HG03139 (cell line): Measurements from ENCODE around the gene CCDC190.
"Not testable (repeated sequence)": the region's sequence is repeated elsewhere in the genome, so short reads cannot be mapped to it uniquely, and the experiment has no call there.

Experiments
- ATAC-seq: cut with Tn5 transposase; IDR thresholded peaks from one replicate; pipeline ENCODE4 v1.9.1; 2021; ENCODE audit not compliant: unreplicated experiment

CCDC190 gene

DNA sequence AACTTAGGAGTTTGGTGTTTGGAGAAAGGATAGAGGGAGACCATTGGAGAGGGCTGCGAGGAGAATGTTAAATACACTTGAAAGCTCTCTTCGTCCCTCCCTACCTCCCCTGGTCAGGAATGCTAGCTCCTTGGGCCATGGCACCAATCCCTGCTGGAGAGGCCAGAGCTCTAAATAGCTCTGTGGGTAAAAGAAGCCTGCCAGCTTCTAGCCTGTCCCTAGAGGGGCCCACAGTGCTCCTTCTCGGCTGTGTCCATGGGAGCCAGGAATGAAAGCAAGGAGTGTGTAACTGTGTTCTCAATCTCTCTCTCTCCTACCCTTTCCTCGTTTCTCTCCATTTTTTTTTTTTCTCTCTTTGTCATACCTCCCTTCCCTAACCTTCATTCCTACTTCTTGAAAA is at the start of gene CCDC190:
TSS of gene CCDC190 (minus strand) at position 75 of the 400 bp plus-strand sequence. CDS start 1,529 bp downstream, outside the sequence.
- no peak for ATAC-seq

- ATAC-seq: no peak
Measured at GRCh38 chr1:162910161-162910560, 49.2 kb upstream of the CCDC190 start.

DNA sequence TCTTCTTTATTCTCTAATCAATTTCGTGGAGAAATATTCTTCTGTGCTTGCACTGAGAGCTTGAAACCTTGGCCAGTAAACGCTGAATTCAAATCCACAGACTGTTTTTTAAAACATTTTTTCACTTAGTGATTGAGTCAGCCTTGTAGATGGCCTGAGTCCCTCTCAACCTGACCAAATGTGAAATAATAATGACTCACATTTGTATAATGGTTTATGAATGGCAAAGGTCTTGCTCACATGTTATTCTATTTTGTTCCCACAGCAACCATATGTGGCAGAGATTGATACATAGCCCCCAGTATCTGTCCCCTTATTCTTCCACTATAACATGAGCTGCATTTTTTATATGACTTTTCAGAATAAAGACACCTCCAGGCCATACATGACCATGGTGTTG is 47.8 kb upstream of the CCDC190 start:
- ATAC-seq: no peak

DNA sequence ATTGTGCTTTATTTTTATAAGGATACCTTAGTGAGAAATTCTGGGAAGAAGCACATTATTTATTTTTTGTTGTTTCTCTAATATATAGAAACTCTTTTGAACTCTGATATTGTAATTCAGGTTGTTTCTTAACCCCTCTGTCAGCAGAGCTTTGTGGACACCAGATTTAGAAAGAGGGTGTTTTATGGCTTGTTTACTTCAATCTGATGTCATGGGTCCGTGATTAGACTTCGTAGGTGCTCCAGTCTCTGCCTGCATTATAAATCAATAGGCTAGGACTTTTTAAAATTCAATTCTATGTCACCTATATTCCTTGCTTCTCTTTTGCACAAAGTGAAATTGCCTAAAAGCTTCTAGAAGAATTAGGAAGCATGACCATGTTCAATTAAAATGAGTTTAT is 47.3 kb upstream of the CCDC190 start:
- no peak for ATAC-seq

GRCh38 chr1:162906485-162906884 is 45.5 kb upstream of the CCDC190 start:
- ATAC-seq: no peak

DNA sequence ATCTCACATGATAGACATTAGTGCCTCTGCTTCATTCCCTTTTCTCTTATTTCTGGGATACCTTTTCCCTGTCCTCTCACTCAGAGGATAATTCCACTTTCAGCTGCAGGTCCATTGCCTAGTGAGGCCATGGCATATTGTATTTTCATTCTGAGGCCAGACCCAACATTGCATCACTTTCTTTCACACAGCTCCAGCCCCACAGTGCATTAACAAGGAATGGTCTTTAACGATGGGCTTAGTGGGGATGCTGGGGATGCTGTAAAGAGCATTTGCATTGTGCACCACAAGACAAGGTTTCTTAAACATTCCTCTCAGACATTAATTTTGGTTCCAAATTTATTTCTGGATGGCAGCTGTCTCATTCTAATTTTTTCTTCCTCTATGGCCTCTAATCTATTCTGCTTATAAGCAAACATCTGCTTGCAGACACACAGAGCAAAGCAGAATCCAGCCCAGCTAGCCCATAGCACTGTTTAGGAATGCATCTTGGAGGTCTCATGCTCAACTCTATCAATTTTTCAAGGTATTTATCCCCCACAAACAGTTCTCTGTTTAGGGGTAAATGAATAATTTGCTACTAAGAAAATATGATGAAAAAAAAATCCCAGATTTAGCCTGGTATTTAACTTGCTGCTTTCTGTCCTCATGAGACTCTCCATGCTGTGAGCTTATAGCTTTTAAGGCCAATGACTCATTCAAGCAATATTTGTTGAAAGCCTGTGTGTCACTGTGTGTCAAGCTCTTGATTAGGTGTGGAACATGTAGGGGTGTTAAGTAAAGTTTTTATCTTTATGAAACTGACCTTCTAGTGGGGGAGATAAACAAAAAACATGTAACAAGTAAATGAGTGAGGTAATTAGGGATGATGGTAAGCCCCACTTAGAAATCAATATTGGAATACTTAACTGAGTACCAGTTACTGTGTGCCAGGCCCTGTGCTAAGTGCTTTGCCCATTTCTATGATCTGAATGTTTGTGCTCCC is 44.5 kb upstream of the CCDC190 start:
- no peak for ATAC-seq

DNA sequence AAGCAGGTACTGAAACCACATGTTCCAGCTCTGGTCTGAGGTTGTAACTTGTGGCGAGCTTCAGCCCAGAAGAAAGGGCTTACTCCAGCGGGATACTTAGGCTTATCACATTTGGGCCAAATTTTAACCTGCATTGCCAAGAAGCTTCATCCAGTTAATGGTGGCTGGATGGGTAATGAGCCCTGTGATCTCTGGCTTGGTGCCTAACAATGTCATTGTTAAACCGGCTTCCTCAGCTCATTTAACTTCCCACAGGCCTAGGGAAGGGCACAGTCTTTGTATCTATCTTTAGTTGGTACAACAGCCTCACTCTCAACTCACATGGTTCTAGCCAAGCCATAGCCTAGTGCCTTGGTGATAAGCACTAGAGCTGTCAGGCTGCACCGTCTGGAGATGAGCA is 43.6 kb upstream of the CCDC190 start:
- ATAC-seq: no peak

DNA sequence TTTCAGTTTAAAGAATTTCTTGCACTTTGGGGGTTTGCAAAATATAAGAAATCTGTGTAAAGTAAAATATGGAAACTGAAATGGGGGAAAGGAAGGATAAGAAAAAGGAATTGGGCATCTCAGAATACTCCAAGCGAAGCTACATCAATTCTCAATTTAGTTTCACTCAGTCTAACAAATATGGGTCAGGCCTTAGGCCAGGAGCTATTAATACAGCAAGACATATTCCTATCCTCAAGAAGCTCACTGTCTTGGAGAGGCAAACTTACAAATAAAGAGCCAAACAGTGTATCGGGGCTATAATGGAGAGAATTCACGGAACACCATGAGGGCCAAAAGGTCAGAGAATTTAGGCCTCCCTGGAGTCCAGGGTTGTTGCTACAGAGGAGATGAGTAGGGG is 43.0 kb upstream of the CCDC190 start:
- ATAC-seq: no peak

DNA sequence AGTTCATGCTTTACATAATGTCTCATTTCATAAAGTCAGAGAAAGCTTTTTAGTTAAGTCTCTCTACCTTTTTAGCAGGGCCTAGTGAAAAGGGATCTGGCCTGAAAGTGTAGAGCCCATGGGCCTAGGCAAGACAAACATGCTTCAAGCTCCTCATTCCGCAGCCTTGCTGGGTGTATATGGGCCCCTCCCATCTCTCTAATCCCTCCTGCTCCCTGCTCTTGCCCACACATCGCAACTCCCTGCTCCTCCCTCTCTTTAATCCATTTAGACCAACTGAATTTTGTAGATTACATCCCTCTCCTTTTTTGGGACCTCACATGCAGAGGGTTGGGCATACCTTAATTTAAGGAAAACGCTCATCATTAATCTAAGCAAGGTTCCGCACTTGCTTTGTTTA is 42.3 kb upstream of the CCDC190 start:
- ATAC-seq: no peak

- ATAC-seq: no peak
Measured at GRCh38 chr1:162902416-162902815, 41.4 kb upstream of the CCDC190 start.

DNA sequence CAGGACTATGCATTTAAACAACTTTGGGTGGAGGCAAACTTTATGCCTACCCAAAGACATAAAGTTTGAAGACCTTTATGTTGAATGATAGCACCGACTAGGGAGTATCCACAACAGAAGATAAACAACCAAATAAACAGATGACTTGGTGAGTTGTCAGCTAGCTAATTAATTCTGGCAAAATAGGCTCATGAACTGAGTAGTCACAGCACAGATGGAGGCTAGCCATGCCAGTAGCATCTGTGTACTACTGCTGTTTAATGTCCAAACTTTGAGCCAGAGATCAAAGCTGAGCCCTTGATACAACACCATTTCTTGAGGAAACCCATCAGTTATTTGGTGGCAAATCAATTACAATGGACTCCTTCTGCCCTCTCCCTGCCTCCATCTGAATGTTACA is 40.3 kb upstream of the CCDC190 start:
- no peak for ATAC-seq

DNA sequence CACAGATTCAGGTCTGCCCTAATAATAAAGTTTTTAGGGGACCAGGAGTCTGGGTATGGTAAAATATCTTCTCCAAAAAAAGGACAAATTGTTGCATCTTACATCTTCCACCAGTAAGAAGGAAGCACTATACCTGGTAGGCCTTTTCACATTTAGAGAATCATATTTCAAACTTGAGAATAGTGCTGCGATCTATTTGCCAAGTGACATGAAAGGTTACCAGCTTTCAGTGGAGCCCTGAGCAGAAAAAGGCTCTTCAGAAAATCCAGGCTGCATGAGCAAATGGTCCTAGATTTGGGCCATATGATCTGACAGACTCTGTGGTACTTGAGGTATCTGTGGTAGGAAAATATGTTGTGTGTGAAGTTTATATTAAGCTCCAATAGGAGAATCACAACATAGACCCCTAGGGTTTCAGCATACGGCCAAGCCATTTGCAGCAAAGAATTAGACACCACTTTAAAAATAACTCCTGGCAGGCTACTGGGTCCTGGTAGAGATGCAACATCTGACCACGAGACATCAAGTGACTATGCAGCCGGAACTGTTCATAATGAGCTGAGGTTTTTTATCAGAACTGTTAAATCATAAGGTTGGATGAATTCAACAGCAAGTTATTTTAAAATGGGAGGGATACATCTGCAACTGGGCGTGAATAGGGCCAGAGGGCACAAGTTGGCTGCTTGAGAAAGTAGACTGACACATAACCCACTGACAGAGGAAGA is 38.6 kb upstream of the CCDC190 start:
- no peak for ATAC-seq

GRCh38 chr1:162893612-162893908 is 32.6 kb upstream of the CCDC190 start:
- no peak for ATAC-seq

GRCh38 chr1:162892906-162893611 is 32.1 kb upstream of the CCDC190 start:
- no peak for ATAC-seq

DNA sequence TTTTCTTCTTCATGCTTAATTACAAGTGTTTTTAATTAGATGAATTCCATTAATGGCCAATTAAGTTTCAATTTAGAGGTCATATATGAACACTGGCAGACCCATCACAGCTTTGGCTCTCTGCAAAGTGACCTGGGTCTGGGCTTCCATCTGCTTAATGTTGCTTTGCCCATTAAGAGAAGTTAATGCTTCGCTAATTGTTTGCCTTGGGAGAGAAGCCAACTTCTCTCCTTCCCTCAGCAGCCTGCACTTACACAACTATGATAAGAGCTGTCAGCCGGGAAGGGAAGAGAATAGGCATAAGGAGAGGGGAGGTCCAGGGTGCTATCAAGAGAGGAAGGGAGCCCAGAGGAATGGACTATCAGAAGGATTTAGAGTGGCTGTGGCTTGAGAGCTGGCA is 29.0 kb upstream of the CCDC190 start:
- ATAC-seq: no peak

- ATAC-seq: no peak
Measured at GRCh38 chr1:162886705-162887104, 25.7 kb upstream of the CCDC190 start.

DNA sequence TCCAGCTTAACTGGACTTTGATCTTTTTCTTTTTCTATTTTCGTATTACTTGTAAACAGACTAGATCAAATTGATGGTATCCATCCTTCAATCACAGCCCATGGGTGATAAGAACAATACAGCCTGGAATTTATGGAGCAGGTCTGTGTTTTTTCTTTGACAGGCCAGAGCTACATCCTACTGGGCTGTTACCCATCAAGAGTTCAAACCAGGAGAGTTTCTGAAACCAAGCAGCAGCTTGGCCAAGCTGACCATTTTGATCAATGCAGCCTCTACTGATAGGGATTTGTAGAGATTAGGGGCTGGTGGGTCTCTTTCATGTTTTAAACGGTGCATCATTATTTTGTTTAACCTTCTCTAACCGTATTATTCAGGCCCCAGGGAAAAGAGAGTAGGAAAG is 24.3 kb upstream of the CCDC190 start:
- ATAC-seq: no peak

DNA sequence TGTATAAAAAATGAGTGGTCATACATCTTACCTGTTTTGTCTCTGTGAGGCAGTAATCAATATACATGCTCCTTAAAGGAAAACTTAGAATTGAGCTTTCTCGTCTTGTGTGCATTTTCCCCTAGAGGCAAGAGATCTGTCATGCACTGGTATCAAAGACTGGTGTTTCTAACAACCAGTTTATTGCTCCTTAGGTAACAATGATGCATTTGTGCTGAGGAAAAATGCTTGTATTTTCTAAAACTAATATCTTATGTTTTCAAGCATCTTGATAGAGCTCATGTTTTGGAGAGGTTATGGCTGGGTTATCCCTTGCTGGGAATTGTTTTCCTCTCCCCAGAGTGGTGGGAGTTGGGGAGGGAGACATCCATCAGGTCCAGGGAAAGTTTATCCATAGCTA is 23.9 kb upstream of the CCDC190 start:
- no peak for ATAC-seq

- no peak for ATAC-seq
Measured at GRCh38 chr1:162882248-162882674, 21.3 kb upstream of the CCDC190 start.

DNA sequence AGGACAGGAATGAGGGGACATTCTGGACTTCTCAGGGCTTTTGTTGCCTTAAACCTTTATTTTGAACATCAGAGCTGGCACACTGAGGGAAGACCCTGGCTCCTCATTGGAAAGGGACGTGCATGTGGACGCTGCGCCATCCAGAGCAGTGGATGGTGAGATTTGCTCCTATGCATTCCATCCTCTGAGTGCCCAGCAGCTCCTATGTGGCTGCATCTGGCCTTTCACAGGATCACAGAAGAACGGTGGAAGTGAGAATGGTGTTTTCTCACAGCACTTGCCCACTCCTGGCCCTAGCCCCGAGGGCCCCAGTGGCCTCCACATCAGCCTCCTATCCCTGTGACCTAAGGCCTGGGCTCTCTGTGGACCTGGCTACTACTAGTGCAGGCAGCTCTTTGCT is 20.6 kb upstream of the CCDC190 start:
- no peak for ATAC-seq

GRCh38 chr1:162880617-162881016 is 19.6 kb upstream of the CCDC190 start:
- ATAC-seq: not testable (repeated sequence)
